ENCODE data around the gene STARD5. TPM values are rescaled to one million over a fixed set of nuclear protein-coding genes. Genes with fewer than 3 reads are reported as not detected.
A peak's percentile ranks its signal among the peaks of the same experiment; 100 is the strongest.

The STARD5 gene
- total RNA-seq, 4 donors from 2014 or later = 37.8 to 39.6 (median 38.7) TPM

- H3K36me3 ChIP-seq = no peaks in the 10 kb centered on the region
- peak overlapping the region in 2 of 4 donors; percentile 38 to 45 for H3K4me3 ChIP-seq
- no peaks in the 10 kb centered on the region for H3K9me3 ChIP-seq
- H3K4me1 ChIP-seq = peaks cover 0 to 29% (median 11%) of the 10 kb centered on the region in 4 donors
- TF ChIP-seq POLR2A (IDR thresholded peaks at IDR 0.05) = no peak
- no peak for TF ChIP-seq CTCF (IDR thresholded peaks at IDR 0.05)
- peak overlapping the region; percentile 62 to 93 (median 88) for H3K27ac ChIP-seq
- peak in 1 of 3 donors; percentile 49 for DNase-seq
- H3K27me3 ChIP-seq = no peaks in the 10 kb centered on the region
Measured at GRCh38 chr15:81291916-81292522, 31.9 kb downstream of the STARD5 start.

- no peaks in the 10 kb centered on the region for H3K36me3 ChIP-seq
- H3K9me3 ChIP-seq = no peaks in the 10 kb centered on the region
- TF ChIP-seq CTCF (IDR thresholded peaks at IDR 0.05) (no peak), POLR2A (IDR thresholded peaks at IDR 0.05) (no peak)
- H3K4me1 ChIP-seq = peaks cover 0 to 28% (median 5%) of the 10 kb centered on the region in 4 donors
- H3K4me3 ChIP-seq = no peak overlapping the region
- no peaks in the 10 kb centered on the region for H3K27me3 ChIP-seq
- H3K27ac ChIP-seq = no peak overlapping the region
- no peak for DNase-seq
Measured at GRCh38 chr15:81289910-81290309, 34.0 kb downstream of the STARD5 start.

GRCh38 chr15:81288616-81289015 is 35.3 kb downstream of the STARD5 start:
- peaks cover 0 to 32% (median 5%) of the 10 kb centered on the region in 4 donors for H3K4me1 ChIP-seq
- no peaks in the 10 kb centered on the region for H3K36me3 ChIP-seq
- TF ChIP-seq CTCF (IDR thresholded peaks at IDR 0.05) (no peak), POLR2A (IDR thresholded peaks at IDR 0.05) (no peak)
- H3K27me3 ChIP-seq = no peaks in the 10 kb centered on the region
- H3K4me3 ChIP-seq = no peak overlapping the region
- peak overlapping the region in 1 of 4 donors; percentile 72 for H3K27ac ChIP-seq
- peak in 1 of 3 donors; percentile 49 for DNase-seq
- no peaks in the 10 kb centered on the region for H3K9me3 ChIP-seq

- Histone ChIP-seq H3K27ac (peak overlapping the region in 1 of 4 donors; percentile 72), H3K36me3 (no peaks in the 10 kb centered on the region), H3K4me1 (peaks cover 0 to 31% (median 5%) of the 10 kb centered on the region in 4 donors), H3K27me3 (no peaks in the 10 kb centered on the region), H3K4me3 (no peak overlapping the region), H3K9me3 (no peaks in the 10 kb centered on the region)
- no peak for TF ChIP-seq CTCF (IDR thresholded peaks at IDR 0.05)
- no peak for TF ChIP-seq POLR2A (IDR thresholded peaks at IDR 0.05)
- peak in 2 of 3 donors; percentile 29 to 41 for DNase-seq
Measured at GRCh38 chr15:81288040-81288439, 35.9 kb downstream of the STARD5 start.

- Histone ChIP-seq H3K9me3 (no peaks in the 10 kb centered on the region), H3K36me3 (no peaks in the 10 kb centered on the region), H3K4me1 (peaks cover 0 to 27% (median 3%) of the 10 kb centered on the region in 4 donors), H3K4me3 (no peak overlapping the region), H3K27me3 (no peaks in the 10 kb centered on the region), H3K27ac (peak overlapping the region in 2 of 4 donors; percentile 59 to 72)
- TF ChIP-seq POLR2A (IDR thresholded peaks at IDR 0.05) (no peak), CTCF (IDR thresholded peaks at IDR 0.05) (no peak)
- DNase-seq = peak in 1 of 3 donors; percentile 46
Measured at GRCh38 chr15:81286621-81287121, 37.3 kb downstream of the STARD5 start.

Measured in Peyer's patch (tissue), 4 donors.